Effector memory CD4-positive, alpha-beta T cell (primary cell): ENCODE measurements around the gene LIME1.
"Not testable (repeated sequence)": the region's sequence is repeated elsewhere in the genome, so short reads cannot be mapped to it uniquely, and the experiment has no call there.

Source experiments
- DNase-seq, 3 donors: peaks; one replicate each; pipeline ENCODE4 v3.0.0-alpha.2; 2020
- H3K27ac ChIP-seq: 2 replicates; pipeline ENCODE4 v1.7.0; 2013; ENCODE audit warnings: mild to moderate bottlenecking, low read length, moderate library complexity; ENCODE audit not compliant: insufficient read depth, poor library complexity, severe bottlenecking
- H3K27me3 ChIP-seq: replicated peaks from 2 replicates; pipeline ENCODE4 v1.7.0; 2013; ENCODE audit warnings: mild to moderate bottlenecking, low read length; ENCODE audit not compliant: insufficient read depth, control insufficient read depth, poor library complexity, severe bottlenecking
- H3K36me3 ChIP-seq: 2 replicates; pipeline ENCODE4 v1.7.0; 2013; ENCODE audit warnings: mild to moderate bottlenecking, low read length, moderate library complexity; ENCODE audit not compliant: control insufficient read depth, insufficient read depth
- H3K4me1 ChIP-seq: 2 replicates; pipeline ENCODE4 v1.7.0; 2013; ENCODE audit warnings: low read length, mild to moderate bottlenecking; ENCODE audit not compliant: control insufficient read depth, insufficient read depth, poor library complexity, severe bottlenecking
- H3K4me3 ChIP-seq: 2 replicates; pipeline ENCODE4 v1.7.0; 2013; ENCODE audit warnings: low read length, low read depth, mild to moderate bottlenecking; ENCODE audit not compliant: insufficient read depth, poor library complexity, severe bottlenecking
- H3K9me3 ChIP-seq: 2 replicates; pipeline ENCODE4 v1.7.0; 2013; ENCODE audit warnings: mild to moderate bottlenecking, low read length, moderate library complexity; ENCODE audit not compliant: control insufficient read depth

The LIME1 gene

DNA sequence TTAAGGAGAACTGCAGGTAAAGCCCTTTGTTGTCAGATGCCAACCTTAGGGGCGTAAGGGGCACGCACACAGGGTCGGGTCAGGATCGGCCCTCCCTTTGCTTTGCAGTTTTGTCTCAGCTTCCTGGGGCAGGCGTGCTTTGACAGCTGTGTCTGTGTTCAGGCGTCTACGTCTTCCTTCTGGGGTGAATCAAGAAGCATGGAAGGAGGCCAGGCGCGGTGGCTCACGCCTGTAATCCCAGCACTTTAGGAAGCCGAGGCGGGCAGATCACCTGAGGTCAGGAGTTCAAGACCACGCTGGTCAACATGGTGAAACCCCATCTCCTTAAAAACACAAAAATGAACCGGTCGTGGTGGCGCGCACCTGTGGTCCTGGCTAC, 27.3 kb upstream of the LIME1 start:
- Histone ChIP-seq H3K27ac (peak overlapping the region; percentile 71), H3K4me3 (peak overlapping the region; percentile 65), H3K4me1 (peaks cover 32% of the 10 kb centered on the region), H3K36me3 (peaks cover 38% of the 10 kb centered on the region), H3K9me3 (no peaks in the 10 kb centered on the region), H3K27me3 (no peaks in the 10 kb centered on the region)
- no peak for DNase-seq

DNA sequence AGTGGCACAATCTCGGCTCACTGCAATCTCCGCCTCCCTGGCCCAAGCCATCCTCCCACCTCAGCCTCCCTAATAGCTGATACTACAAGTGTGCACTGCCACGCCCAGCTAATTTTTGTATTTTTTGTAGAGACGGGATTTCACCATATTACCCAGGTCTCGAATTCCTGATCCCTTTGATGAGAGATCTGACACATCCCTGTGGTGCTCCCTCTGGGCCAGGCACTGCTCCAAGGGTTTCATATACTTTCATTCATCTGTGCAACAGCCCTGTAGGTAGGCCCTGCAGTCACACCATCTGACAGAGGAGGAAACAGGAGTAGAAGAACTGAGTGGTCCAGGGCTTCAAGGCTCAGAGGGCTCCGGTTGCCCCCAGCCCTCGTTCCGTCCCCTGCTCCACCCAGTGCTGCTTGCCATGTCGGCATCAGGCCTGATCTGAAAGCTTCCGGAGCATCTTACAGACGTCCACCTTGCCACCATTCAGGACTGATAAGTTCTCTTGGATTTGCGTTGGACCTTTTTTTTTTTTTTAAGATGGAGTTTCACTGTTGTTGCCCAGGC, 25.3 kb upstream of the LIME1 start:
- Histone ChIP-seq H3K36me3 (peaks cover 33% of the 10 kb centered on the region), H3K4me3 (no peak overlapping the region), H3K4me1 (peaks cover 32% of the 10 kb centered on the region), H3K9me3 (peaks cover 6% of the 10 kb centered on the region), H3K27me3 (no peaks in the 10 kb centered on the region), H3K27ac (no peak overlapping the region)
- DNase-seq: no peak

DNA sequence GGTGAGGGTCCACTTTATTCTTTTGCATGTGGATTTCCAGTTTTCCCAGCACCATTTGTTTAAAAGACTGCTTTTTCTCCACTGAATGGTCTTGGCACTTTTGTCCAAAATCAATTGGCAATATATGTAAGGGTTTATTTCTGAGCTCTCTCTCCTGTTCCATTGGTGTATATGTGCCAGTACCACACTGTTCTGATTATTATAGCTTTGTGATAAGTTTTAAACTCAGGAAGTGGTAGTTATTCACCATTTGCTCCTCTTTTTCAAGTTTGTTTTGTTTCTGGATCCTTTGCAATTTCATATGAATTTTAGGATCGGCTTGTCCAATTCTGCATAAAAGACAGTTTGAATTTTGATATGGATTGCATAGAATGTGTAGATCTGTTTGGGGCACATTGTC, 24.3 kb upstream of the LIME1 start:
- no peaks in the 10 kb centered on the region for H3K27me3 ChIP-seq
- no peak overlapping the region for H3K27ac ChIP-seq
- peaks cover 22% of the 10 kb centered on the region for H3K4me1 ChIP-seq
- DNase-seq: no peak
- H3K36me3 ChIP-seq: peaks cover 31% of the 10 kb centered on the region
- no peak overlapping the region for H3K4me3 ChIP-seq
- H3K9me3 ChIP-seq: peaks cover 6% of the 10 kb centered on the region

DNA sequence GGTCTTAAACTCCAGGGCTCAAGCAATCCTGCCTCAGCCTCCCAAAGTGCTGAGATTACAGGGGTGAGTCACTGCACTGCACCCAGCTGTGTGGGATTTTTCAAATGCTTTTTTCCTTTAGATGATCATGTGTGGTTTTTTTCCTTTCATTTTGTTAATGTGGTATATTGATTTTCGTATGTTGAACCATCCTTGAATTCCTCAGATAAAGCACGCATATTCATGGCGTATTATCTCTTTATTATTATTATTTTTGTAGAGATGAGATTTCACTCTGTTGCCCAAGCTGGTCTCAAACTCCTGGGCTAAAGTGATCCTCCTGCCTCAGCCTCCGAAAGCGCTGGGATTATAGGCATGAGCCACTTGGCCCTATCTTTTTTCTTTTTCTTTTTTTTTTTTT, 21.6 kb upstream of the LIME1 start:
- Histone ChIP-seq H3K4me3 (no peak overlapping the region), H3K27me3 (no peaks in the 10 kb centered on the region), H3K9me3 (peaks cover 6% of the 10 kb centered on the region), H3K36me3 (peaks cover 45% of the 10 kb centered on the region), H3K4me1 (peaks cover 4% of the 10 kb centered on the region), H3K27ac (no peak overlapping the region)
- DNase-seq: no peak

DNA sequence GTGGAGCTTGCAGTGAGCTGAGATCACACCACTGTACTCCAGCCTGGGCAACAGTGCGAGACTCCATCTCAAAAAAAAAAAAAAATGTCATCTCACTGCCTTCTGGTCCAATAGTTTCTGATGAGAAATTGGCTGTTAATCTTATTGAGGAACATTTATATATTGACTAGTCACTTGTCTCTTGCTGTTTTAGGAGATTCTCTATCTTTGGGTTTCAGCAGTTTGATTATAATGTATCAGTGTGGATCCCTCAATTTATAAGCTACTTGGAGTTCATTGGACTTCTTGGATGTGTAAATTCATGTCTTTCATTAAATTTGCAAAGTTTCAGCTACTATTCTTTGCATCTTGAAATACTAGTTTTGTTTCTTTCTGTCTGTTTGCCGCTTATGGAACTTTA, 17.5 kb upstream of the LIME1 start:
- no peak overlapping the region for H3K4me3 ChIP-seq
- H3K36me3 ChIP-seq: peaks cover 35% of the 10 kb centered on the region
- H3K9me3 ChIP-seq: peaks cover 6% of the 10 kb centered on the region
- no peaks in the 10 kb centered on the region for H3K27me3 ChIP-seq
- no peak overlapping the region for H3K27ac ChIP-seq
- H3K4me1 ChIP-seq: no peaks in the 10 kb centered on the region
- DNase-seq: no peak

DNA sequence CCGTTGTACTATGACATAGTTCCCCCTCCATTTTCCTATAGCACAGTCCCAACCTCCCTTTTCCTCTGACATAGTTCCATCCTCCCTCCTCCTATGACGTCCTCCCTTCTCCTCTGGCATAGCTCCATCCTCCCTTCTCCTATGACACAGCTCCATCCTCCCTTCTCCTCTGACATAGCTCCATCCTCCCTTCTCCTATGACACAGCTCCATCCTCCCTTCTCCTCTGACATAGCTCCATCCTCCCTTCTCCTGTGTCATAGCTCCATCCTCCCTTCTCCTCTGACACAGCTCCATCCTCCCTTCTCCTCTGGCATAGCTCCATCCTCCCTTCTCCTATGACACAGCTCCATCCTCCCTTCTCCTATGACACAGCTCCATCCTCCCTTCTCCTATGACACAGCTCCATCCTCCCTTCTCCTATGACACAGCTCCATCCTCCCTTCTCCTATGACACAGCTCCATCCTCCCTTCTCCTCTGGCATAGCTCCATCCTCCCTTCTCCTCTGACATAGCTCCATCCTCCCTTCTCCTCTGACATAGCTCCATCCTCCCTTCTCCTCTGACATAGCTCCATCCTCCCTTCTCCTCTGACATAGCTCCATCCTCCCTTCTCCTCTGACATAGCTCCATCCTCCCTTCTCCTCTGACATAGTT, 13.4 kb upstream of the LIME1 start:
- Histone ChIP-seq H3K36me3 (peaks cover 15% of the 10 kb centered on the region), H3K4me1 (peaks cover 11% of the 10 kb centered on the region)
- not testable (repeated sequence) for H3K27me3 ChIP-seq, DNase-seq, H3K9me3 ChIP-seq, H3K27ac ChIP-seq, H3K4me3 ChIP-seq

DNA sequence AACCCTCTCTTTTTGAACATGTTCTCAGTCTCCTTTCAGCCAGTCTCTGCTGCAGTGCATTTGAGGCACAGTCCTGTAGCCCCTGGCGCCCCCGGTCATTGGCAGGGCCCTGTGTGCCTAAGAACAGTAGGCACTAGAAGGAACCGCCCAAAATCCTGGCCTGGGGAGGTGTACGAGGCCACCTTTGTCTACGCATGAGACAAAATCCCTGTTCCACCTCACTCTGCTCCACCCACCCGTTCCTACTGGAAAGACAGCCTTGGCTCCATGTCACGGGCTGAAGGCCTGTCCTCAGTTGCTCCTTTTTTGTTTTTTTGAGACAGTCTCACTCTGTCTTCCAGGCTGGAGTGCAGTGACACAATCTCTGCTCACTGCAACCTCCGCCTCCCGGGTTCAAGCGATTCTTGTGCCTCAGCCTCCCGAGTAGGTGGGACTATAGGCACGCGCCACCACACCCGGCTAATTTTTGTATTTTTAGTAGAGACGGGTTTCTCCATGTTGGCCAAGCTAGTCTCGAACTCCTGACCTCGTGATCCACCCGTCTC, 6.2 kb upstream of the LIME1 start:
- Histone ChIP-seq H3K36me3 (peaks cover 20% of the 10 kb centered on the region), H3K4me1 (peaks cover 42% of the 10 kb centered on the region), H3K27ac (peak overlapping the region; percentile 42)
- not testable (repeated sequence) for DNase-seq, H3K27me3 ChIP-seq, H3K4me3 ChIP-seq, H3K9me3 ChIP-seq

DNA sequence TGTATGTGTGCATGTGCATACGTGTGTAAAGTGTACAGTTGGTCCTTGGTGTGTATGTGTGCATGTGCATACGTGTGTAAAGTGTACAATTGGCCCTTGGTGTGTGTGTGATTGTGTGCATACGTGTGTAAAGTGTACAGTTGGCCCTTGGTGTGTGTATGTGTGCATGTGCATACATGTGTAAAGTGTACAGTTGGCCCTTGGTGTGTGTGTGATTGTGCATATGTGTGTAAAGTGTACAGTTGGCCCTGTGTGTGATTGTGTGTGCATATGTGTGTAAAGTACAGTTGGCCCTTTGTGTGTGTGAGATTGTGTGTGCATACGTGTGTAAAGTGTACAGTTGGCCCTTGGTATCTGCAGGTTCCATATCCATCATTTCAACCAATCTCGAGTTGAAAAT, 5.1 kb upstream of the LIME1 start:
- no peaks in the 10 kb centered on the region for H3K9me3 ChIP-seq
- no peaks in the 10 kb centered on the region for H3K27me3 ChIP-seq
- peaks cover 25% of the 10 kb centered on the region for H3K36me3 ChIP-seq
- no peak overlapping the region for H3K27ac ChIP-seq
- no peak for DNase-seq
- H3K4me3 ChIP-seq: no peak overlapping the region
- H3K4me1 ChIP-seq: peaks cover 48% of the 10 kb centered on the region

DNA sequence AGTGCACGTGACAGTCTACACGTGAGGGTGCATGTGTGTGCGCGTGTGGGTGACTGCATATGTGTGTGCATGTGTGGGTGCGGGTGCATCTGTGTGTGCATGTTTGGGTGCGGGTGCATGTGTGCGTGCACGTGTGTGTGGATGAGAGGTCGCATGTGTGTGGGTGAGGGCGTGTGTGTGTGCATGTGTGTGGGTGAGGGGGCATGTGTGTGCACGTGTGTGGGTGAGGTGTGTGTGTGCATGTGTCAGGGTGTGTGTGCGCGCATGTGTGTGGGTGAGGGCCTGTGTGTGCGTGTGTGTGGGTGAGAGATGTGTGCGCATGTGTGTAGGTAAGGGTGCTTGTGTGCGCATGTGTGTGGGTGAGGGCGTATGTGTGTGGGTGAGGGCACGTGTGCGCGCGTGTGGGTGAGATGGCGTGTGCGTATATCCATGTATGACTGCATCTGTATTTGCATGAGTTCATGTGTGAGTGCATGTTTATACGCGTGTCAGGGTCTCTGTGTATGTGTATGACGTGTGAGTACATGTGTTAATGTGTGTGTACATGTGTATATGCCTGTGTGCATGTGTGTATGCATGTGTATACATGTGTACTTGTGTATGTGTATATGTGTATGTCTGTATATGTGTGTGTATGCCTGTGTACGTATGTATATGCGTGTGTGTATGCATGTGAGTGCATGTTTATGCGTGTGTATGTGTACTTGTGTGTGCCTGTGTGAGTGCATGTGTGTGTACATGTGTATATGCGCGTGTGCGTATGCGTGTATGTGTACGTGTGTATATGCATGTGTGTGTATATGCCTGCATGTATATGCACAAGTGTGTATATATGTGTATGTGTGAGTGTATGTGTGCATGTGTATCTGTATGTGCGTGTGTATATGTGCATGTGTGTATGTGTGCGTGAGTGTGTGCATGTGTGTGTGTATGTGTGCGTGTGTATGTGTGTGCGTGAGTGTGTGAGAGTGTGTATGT, 4.1 kb upstream of the LIME1 start:
- Histone ChIP-seq H3K4me1 (peaks cover 44% of the 10 kb centered on the region), H3K27ac (no peak overlapping the region)

DNA sequence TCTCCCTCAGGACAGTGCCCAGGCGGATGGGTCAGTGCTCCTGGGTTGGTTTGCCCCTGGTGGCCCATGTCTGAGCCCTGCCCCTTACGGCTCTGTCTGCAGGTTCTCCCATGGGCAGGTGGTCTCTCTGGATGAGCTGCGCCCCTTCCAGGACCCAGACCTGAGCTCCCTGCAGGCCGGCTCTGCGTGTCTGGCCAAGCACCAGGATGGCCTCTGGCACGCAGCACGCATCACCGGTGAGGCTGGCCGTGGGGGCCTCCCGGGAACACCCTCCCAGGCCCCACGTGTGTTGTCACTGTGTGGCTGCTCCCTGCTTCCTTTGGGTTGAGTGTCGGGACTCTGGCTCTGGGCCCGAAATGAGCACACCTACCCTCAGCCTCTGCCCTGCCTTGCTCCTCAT, 3.3 kb upstream of the LIME1 start:
- DNase-seq: no peak
- Histone ChIP-seq H3K9me3 (no peaks in the 10 kb centered on the region), H3K27me3 (no peaks in the 10 kb centered on the region), H3K36me3 (peaks cover 25% of the 10 kb centered on the region), H3K4me1 (peaks cover 37% of the 10 kb centered on the region), H3K27ac (no peak overlapping the region), H3K4me3 (no peak overlapping the region)

More for the DNA sequence above, 4.1 kb upstream of the LIME1 start:
- Histone ChIP-seq H3K4me3 (no peak overlapping the region), H3K36me3 (peaks cover 25% of the 10 kb centered on the region), H3K9me3 (no peaks in the 10 kb centered on the region), H3K27me3 (no peaks in the 10 kb centered on the region)
- DNase-seq: no peak
